Adrenal gland (tissue), 5 donors: ENCODE results near the gene ERN1.

ENCODE experiments used
- CTCF ChIP-seq, 6 experiments: fragments of 450-650 bp in 4 of 6; fragments of 200-600 bp in 2 of 6; sonication (generic) in 1 of 6; IDR thresholded peaks; 1 replicate in 5 of 6; 2 replicates in 1 of 6; pipeline versions ENCODE4 v1.5.1 to v1.8.0; 2016 to 2021; ENCODE audit warnings: antibody characterized with exemption in 6 of 6, mild to moderate bottlenecking in 2 of 6, moderate library complexity in 1 of 6
- POLR2A ChIP-seq, 2 donors: fragments of 450-650 bp; IDR thresholded peaks; one replicate each; pipeline ENCODE4 v1.6.1; 2017; ENCODE audit warnings: antibody characterized with exemption in 2 of 2, mild to moderate bottlenecking in 2 of 2, moderate library complexity in 1 of 2
- donor health status: DM: no; HTN: no; CAD: no.

DNA sequence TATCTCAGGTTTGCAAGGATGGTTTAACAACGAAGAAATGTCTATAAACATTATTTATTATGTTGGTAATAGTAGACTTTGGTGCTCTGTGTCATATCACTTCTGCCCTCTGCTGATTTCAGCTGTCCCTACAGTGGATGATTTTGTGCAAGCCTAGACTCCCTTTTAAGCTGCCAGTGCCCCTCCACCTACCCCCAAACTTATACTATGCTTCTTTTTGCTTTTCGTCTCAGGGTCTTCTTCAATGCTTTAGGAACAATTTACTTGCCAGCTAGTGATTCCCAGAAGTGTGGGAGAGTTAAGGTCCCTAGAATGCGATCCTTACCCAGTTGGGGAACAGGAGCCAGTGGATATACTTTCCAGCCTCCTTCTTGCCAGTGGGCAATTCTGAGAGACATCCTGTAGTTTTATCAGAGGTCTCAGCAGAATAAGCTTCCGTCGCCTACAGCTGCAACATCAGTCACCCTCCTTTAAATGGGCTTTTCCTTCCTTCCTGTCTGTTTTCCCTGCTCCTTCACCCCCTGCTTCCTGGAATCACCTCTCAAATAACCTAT, 113.6 kb downstream of the ERN1 start:
- TF ChIP-seq CTCF (IDR thresholded peaks at IDR 0.05): peak in 1 of 6 experiments; percentile 12
- no peak for TF ChIP-seq POLR2A (IDR thresholded peaks at IDR 0.05)
